PC-9 (cell line): Measurements from ENCODE around the gene GPC5. TPM values are rescaled to one million over a fixed set of nuclear protein-coding genes. Genes with fewer than 3 reads are reported as not detected.

ENCODE experiments used
- BruUV-seq: library from RNA; stranded (reverse); fragments of 400-500 nt; replicated peaks from 2 replicates; lab custom pipeline; 2021; lab: Mats Ljungman, UMichigan
- CTCF ChIA-PET: fragments of 300-600 bp; sonication (Branson Sonifier 250); formaldehyde crosslinking; loops from one replicate; lab custom pipeline; 2022; ENCODE audit warnings: antibody characterized with exemption; lab: Charles Lee
- POLR2A ChIA-PET: fragments of 300-600 bp; sonication (Branson Sonifier 250); formaldehyde crosslinking; loops from one replicate; lab custom pipeline; 2022; ENCODE audit warnings: antibody characterized with exemption; ENCODE audit not compliant: unreplicated experiment; lab: Charles Lee
- DNase-seq, 2 experiments: peaks; one replicate each; pipeline versions ENCODE4 v3.0.0 to v3.0.0-alpha.2; 2015 to 2022; ENCODE audit warnings: mixed read lengths in 1 of 2
- H2AFZ ChIP-seq: fragments of 200-600 bp; sonication (generic); 2 replicates; pipeline ENCODE4 v1.8.1; 2017; ENCODE audit warnings: antibody characterized with exemption
- H3F3A ChIP-seq: fragments of 200-600 bp; sonication (generic); 2 replicates; pipeline ENCODE4 v1.8.1; 2017; ENCODE audit warnings: antibody characterized with exemption, mild to moderate bottlenecking, low read depth; ENCODE audit not compliant: insufficient read depth
- H3K27ac ChIP-seq: fragments of 200-600 bp; sonication (generic); 2 replicates; pipeline ENCODE4 v1.6.1; 2016; ENCODE audit warnings: mixed run types
- H3K27me3 ChIP-seq: fragments of 200-600 bp; sonication (generic); 2 replicates; pipeline ENCODE4 v1.6.1; 2016; ENCODE audit warnings: low read depth, mixed run types; ENCODE audit not compliant: insufficient read depth
- H3K36me3 ChIP-seq: fragments of 200-600 bp; sonication (generic); 2 replicates; pipeline ENCODE4 v1.6.1; 2016; ENCODE audit warnings: low read depth, mixed run types
- H3K4me1 ChIP-seq: fragments of 200-600 bp; sonication (generic); replicated peaks from 2 replicates; pipeline ENCODE4 v1.6.1; 2016; ENCODE audit warnings: mixed run types; ENCODE audit not compliant: insufficient read depth
- H3K4me2 ChIP-seq: fragments of 200-600 bp; sonication (generic); 2 replicates; pipeline ENCODE4 v1.6.1; 2017; ENCODE audit warnings: mixed run types
- H3K4me3 ChIP-seq: fragments of 200-600 bp; sonication (generic); 2 replicates; pipeline ENCODE4 v1.6.1; 2016; ENCODE audit warnings: mixed run types
- H3K79me2 ChIP-seq: fragments of 200-600 bp; sonication (generic); 2 replicates; pipeline ENCODE4 v1.6.1; 2017; ENCODE audit warnings: low read depth, mixed run types
- H3K9me2 ChIP-seq: fragments of 200-600 bp; sonication (generic); 2 replicates; pipeline ENCODE4 v1.8.1; 2017; ENCODE audit warnings: mild to moderate bottlenecking; ENCODE audit not compliant: insufficient read depth
- H3K9me3 ChIP-seq: fragments of 200-600 bp; sonication (generic); 2 replicates; pipeline ENCODE4 v1.8.1; 2016; ENCODE audit warnings: low read depth; ENCODE audit not compliant: insufficient read depth
- H4K20me1 ChIP-seq: fragments of 200-600 bp; sonication (generic); 2 replicates; pipeline ENCODE4 v1.8.1; 2017; ENCODE audit not compliant: insufficient read depth
- CTCF ChIP-seq: fragments of 200-600 bp; sonication (generic); conservative IDR thresholded peaks from 2 replicates; pipeline ENCODE4 v1.6.1; 2017; ENCODE audit warnings: mixed run types, antibody characterized with exemption, mild to moderate bottlenecking, moderate library complexity
- EZH2 ChIP-seq: fragments of 200-600 bp; sonication (generic); IDR thresholded peaks from 2 replicates; pipeline ENCODE4 v1.8.0; 2017; ENCODE audit warnings: antibody characterized with exemption, low read depth
- intact Hi-C: fragments of 100-400 bp; cut with micrococcal nuclease; formaldehyde crosslinking; loops from one replicate; pipeline ENCODE4 v1.10.0; 2022; ENCODE audit not compliant: unreplicated experiment
- total RNA-seq: library from RNA; stranded (reverse); gene quantifications from 2 replicates; pipeline ENCODE4 v1.2.3, GENCODE V29; 2021

GPC5 gene
- total RNA-seq, 1 experiment from 2014 or later: not detected

GRCh38 chr13:92136449-92137155 is 738.2 kb downstream of the GPC5 start:
- ChIA-PET CTCF (no interaction called here), POLR2A (no interaction called here)
- no TSS peak for BruUV-seq
- Histone ChIP-seq H3K27me3 (no peaks in the 10 kb centered on the region), H3K9me2 (no peaks in the 10 kb centered on the region), H3F3A (no peaks in the 10 kb centered on the region), H2AFZ (no peak overlapping the region), H3K9me3 (no peaks in the 10 kb centered on the region), H3K36me3 (no peaks in the 10 kb centered on the region), H3K4me1 (no peaks in the 10 kb centered on the region), H3K4me2 (no peak overlapping the region), H3K27ac (no peak overlapping the region), H3K4me3 (no peak overlapping the region), H4K20me1 (no peaks in the 10 kb centered on the region), H3K79me2 (no peaks in the 10 kb centered on the region)
- no peak for DNase-seq
- intact Hi-C loops: no loop called here
- no peak for TF ChIP-seq EZH2
- TF ChIP-seq CTCF: no peak

- no peaks in the 10 kb centered on the region for H3K4me1 ChIP-seq
- ChIA-PET CTCF (no interaction called here), POLR2A (no interaction called here)
- H3K36me3 ChIP-seq: no peaks in the 10 kb centered on the region
- BruUV-seq: no TSS peak
- no peaks in the 10 kb centered on the region for H3K9me3 ChIP-seq
- intact Hi-C loops: no loop called here
- H2AFZ ChIP-seq: no peak overlapping the region
- H3K4me2 ChIP-seq: no peak overlapping the region
- TF ChIP-seq EZH2 (no peak), CTCF (no peak)
- no peaks in the 10 kb centered on the region for H3F3A ChIP-seq
- H4K20me1 ChIP-seq: no peaks in the 10 kb centered on the region
- no peak for DNase-seq
- H3K79me2 ChIP-seq: no peaks in the 10 kb centered on the region
- H3K27ac ChIP-seq: no peak overlapping the region
- H3K4me3 ChIP-seq: no peak overlapping the region
- no peaks in the 10 kb centered on the region for H3K27me3 ChIP-seq
- H3K9me2 ChIP-seq: no peaks in the 10 kb centered on the region
Observed at GRCh38 chr13:92137520-92137919, 739.1 kb downstream of the GPC5 start.

GRCh38 chr13:92143766-92144165 is 745.3 kb downstream of the GPC5 start:
- no peak for DNase-seq
- H3K4me2 ChIP-seq: no peak overlapping the region
- H3K4me3 ChIP-seq: no peak overlapping the region
- H2AFZ ChIP-seq: no peak overlapping the region
- no peaks in the 10 kb centered on the region for H3K9me2 ChIP-seq
- H3K4me1 ChIP-seq: no peaks in the 10 kb centered on the region
- H3K27ac ChIP-seq: no peak overlapping the region
- TF ChIP-seq EZH2: no peak
- no peak for TF ChIP-seq CTCF
- POLR2A ChIA-PET: no interaction called here
- intact Hi-C loops: no loop called here
- no peaks in the 10 kb centered on the region for H3F3A ChIP-seq
- H4K20me1 ChIP-seq: no peaks in the 10 kb centered on the region
- CTCF ChIA-PET: no interaction called here
- no peaks in the 10 kb centered on the region for H3K79me2 ChIP-seq
- H3K27me3 ChIP-seq: no peaks in the 10 kb centered on the region
- H3K9me3 ChIP-seq: no peaks in the 10 kb centered on the region
- H3K36me3 ChIP-seq: no peaks in the 10 kb centered on the region
- BruUV-seq: no TSS peak
